CD4-positive, alpha-beta T cell treated with Interleukin-17A for 4 hours (primary cell): ENCODE measurements around the gene GRAMD4.

Experiments used
- DNase-seq: peaks from one replicate; pipeline ENCODE4 v3.0.0-alpha.2; 2020; ENCODE audit warnings: mixed read lengths

The GRAMD4 gene

DNA sequence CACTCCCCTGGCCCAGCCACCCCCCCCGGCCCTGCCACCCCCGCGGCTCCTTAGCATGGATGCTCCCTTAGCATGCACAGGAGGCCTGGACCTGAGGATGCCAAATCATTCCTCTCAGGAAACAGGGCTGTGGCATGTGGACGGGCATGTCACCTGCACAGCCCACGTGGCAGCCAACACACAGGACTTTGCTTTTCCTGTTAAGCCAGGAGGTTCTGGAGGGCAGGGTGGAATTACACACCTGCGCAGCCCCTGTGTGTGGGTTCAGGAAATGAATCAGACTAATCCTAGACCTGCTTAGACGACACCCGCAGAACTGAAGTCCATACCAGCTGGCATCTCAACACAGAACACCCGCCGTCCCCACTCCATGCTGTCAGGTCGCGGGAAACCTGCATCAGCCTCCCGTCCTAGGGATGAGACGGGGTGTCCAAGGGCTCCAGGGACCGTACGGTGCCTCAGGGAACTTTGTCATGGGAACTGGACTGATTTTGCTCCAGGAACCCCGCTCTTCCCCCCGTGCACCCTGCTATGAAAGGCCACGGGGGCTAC lies 107.7 kb downstream of the GRAMD4 start:
- no peak for DNase-seq

- DNase-seq = no peak
Measured at GRCh38 chr22:46728470-46728869, 108.3 kb downstream of the GRAMD4 start.
